ENCODE results near the gene MDFIC. TPM values are rescaled to one million over a fixed set of nuclear protein-coding genes. Genes with fewer than 3 reads are reported as not detected.

MDFIC gene
- total RNA-seq, 4 donors from 2014 or later: 46.7 to 176 (median 79.2) TPM

- ATAC-seq (ENCODE audit: low FRiP score) (no peak), DNase-seq (ENCODE audit: low spot score) (no peak)
- TF ChIP-seq, protein P1, sequence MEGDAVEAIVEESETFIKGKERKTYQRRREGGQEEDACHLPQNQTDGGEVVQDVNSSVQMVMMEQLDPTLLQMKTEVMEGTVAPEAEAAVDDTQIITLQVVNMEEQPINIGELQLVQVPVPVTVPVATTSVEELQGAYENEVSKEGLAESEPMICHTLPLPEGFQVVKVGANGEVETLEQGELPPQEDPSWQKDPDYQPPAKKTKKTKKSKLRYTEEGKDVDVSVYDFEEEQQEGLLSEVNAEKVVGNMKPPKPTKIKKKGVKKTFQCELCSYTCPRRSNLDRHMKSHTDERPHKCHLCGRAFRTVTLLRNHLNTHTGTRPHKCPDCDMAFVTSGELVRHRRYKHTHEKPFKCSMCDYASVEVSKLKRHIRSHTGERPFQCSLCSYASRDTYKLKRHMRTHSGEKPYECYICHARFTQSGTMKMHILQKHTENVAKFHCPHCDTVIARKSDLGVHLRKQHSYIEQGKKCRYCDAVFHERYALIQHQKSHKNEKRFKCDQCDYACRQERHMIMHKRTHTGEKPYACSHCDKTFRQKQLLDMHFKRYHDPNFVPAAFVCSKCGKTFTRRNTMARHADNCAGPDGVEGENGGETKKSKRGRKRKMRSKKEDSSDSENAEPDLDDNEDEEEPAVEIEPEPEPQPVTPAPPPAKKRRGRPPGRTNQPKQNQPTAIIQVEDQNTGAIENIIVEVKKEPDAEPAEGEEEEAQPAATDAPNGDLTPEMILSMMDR (IDR thresholded peaks at IDR 0.05): no peak
Observed at GRCh38 chr7:115052706-115053105, 130.8 kb downstream of the MDFIC start.

DNA sequence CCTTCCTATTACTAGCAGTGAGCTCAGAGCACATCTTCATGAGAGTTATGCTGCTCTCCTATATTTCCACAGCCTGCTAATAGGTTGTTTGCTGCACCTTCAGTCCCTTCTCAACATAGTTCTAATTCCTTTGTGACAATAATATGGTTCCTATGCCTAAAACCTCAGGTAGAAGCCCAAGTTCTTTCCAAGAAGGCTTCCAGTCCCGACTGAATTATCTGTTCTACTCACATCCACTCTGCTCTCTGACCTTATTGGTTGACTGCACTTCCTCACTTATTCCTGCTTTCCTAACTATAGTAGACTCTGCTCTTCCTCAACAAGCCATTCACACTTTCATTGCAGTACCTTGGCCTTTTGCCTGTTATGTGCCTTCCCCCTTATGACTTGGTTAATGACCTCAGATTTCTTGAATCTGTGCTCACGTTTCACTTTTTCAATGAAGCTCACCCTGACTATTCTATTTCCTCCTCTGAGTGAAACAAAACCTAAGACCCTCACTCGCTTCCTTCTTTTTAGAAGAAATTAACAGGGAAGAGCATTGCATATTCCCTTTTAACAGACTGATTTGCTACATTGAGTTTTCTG is 132.7 kb downstream of the MDFIC start:
- TF ChIP-seq, protein P1 (IDR thresholded peaks at IDR 0.05): no peak
- DNase-seq (ENCODE audit: low spot score) (no peak), ATAC-seq (ENCODE audit: low FRiP score) (no peak)

DNA sequence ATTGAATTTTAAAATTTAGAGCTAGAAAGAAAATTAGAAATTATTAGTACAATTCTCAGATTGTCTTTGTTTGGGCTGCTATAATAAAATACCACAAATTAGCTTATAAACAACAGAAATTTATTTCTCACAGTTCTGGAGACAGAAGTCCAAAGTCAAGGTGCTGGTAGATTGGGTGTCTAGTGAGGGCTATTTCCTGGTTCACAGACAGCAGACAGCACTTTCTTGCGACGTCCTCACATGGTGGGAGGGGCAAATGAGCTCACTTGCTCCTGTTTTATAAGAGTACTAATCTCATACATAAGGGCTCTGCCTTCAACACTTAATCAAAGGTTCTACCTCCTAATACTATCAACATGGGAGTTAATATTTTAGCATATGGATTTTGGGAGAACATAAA is 134.1 kb downstream of the MDFIC start:
- ATAC-seq (ENCODE audit: low FRiP score) (no peak), DNase-seq (ENCODE audit: low spot score) (no peak)
- TF ChIP-seq, protein P1 (IDR thresholded peaks at IDR 0.05): no peak

DNA sequence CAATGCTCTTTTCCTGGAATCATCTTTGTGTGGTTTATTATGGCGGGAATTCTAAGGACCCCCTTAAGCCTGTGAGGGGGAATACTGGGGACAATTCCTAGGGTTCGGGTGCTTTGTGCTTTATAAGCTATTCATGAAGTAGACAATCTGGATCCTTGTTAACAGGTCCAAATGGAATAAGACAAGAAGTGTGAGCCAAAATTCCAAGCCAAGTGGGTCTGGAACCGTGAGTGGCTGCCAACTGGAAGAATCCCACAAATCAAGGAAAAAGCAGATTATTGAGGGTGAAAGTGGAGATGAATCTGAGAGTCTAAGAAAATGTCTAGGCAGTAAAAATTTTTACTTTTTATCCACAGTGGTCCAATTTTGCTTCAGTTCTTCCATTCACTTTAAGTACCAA is 136.8 kb downstream of the MDFIC start:
- no peak for DNase-seq (ENCODE audit: low spot score)
- TF ChIP-seq, protein P1 (IDR thresholded peaks at IDR 0.05): no peak
- ATAC-seq (ENCODE audit: low FRiP score): no peak

- ATAC-seq (ENCODE audit: low FRiP score): peak; percentile 95
Observed at GRCh38 chr7:115059321-115059720, 137.4 kb downstream of the MDFIC start.

GRCh38 chr7:115060095-115060870 is 138.4 kb downstream of the MDFIC start:
- peak; percentile 19 for ATAC-seq (ENCODE audit: low FRiP score)
- TF ChIP-seq, protein P1 (IDR thresholded peaks at IDR 0.05): no peak
- no peak for DNase-seq (ENCODE audit: low spot score)

More at GRCh38 chr7:115059321-115059720, 137.4 kb downstream of the MDFIC start:
- DNase-seq (ENCODE audit: low spot score): no peak
- TF ChIP-seq, protein P1 (IDR thresholded peaks at IDR 0.05): no peak

DNA sequence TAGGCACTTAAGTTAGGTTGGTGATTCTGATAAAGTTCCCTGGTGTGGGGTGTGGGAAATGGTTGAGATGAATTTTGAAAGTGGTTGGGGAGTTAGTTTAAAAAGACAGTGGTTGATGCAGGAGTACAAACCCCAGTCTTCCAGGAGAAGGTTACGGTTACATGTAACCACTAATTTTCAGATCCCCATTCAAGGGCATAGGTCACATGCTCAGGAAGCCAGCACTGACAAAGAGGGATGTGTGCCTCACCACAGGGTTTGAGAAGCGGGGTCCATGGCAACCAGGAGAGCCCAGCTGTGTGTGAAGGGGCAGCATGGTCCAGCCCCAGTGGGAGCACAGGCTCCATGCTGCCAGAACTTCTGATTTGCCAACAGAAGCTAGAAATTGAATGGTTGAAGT is 144.2 kb downstream of the MDFIC start:
- ATAC-seq (ENCODE audit: low FRiP score) (no peak), DNase-seq (ENCODE audit: low spot score) (no peak)
- TF ChIP-seq, protein P1 (IDR thresholded peaks at IDR 0.05): no peak

All from omental fat pad (tissue), 4 donors.